ENCODE results near the gene THSD8. TPM values are rescaled to one million over a fixed set of nuclear protein-coding genes. Genes with fewer than 3 reads are reported as not detected.
"Not testable (repeated sequence)": the region's sequence is repeated elsewhere in the genome, so short reads cannot be mapped to it uniquely, and the experiment has no call there.

Gene THSD8
- total RNA-seq, 1 donor from 2014 or later: 2.2 TPM

DNA sequence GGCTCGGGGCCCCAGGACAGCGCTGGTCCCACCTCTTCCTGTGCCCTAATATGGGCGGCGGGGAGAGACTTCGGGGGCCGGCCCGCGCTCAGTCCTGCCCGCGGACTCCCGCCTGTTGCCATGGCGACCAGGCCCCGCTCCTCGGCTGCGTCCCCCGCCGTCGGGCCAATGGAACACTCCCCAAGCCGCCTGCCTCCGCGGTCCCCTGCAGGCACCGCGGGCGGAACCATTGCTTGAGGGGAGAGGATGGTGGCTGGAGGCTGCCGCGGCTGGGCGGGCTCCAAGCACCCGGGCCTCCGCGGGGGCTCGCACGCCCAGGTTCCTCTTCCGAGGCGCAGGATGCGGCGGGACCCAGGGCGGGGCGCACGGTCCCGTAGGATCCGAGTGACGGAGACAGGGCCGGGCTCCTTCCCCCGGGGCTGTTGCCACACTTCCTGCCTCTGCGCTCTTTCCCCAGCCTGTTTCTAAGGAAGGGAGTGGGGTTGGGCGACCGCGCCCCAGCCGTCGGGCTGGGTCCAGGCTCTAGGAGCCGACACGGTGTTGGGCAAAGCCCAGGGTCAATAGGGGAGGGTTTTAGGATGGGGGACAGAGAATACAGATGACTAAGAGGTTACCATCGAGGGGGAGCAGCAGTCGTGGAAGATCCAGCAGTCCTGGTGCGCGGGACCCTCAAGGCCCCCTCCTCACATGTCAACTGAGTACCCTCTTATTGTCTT lies 11.8 kb upstream of the THSD8 start:
- DNase-seq (peak; percentile 98), ATAC-seq (peak; percentile 56)
- intact Hi-C loops (cut with micrococcal nuclease): no loop called here

DNA sequence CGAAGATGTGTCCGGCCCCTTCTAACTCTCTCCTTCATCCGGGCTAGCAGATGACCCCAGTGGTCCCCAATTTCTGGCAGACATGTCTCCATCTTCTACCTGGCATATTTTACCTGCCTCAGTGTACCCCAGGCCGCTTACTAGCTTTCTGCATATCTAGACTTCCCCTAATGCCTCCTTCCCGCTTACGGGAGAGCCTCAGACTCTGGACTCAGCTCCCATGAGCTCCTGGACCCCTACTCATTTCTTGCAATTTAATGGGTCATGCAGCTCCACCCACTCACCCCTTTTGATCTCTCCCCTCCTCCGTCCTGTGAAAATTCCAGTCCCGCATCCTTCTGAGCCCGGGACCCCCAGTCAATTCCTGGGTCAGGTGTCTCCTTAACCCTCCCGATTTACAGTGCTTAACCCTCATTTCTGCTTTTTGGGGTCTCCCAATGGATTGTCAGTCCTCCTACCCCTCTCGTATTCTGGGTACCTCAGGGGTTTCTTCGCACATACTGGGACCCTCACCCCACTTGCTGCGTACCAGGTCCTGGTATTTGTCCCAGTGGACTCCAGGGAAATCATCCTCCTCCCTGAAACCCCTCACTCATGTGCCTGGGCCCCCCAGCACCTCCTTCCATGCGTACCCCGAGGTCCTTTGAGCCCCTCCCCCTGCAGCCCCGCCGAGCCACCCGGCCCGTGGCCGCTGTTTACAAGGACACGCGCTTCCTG lies 11.1 kb upstream of the THSD8 start:
- ATAC-seq (no peak), DNase-seq (no peak)
- intact Hi-C loops (cut with micrococcal nuclease): no loop called here

DNA sequence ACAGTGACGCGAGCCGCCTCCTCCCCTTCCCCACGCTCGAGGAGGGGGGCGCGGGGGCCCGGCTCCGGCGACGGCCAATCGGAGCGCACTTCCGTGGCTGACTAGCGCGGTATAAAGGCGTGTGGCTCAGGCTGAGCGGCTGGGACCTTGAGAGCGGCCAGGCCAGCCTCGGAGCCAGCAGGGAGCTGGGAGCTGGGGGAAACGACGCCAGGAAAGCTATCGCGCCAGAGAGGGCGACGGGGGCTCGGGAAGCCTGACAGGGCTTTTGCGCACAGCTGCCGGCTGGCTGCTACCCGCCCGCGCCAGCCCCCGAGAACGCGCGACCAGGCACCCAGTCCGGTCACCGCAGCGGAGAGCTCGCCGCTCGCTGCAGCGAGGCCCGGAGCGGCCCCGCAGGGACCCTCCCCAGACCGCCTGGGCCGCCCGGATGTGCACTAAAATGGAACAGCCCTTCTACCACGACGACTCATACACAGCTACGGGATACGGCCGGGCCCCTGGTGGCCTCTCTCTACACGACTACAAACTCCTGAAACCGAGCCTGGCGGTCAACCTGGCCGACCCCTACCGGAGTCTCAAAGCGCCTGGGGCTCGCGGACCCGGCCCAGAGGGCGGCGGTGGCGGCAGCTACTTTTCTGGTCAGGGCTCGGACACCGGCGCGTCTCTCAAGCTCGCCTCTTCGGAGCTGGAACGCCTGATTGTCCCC lies 10.4 kb upstream of the THSD8 start, which contains the start of gene JUNB:
TSS of gene JUNB (plus strand) at position 142 of the 706 bp plus-strand sequence. CDS start at position 428, 286 bp downstream.
- ATAC-seq (peak; percentile 68), DNase-seq (peak; percentile 99)
- intact Hi-C loops (cut with micrococcal nuclease): no loop called here

DNA sequence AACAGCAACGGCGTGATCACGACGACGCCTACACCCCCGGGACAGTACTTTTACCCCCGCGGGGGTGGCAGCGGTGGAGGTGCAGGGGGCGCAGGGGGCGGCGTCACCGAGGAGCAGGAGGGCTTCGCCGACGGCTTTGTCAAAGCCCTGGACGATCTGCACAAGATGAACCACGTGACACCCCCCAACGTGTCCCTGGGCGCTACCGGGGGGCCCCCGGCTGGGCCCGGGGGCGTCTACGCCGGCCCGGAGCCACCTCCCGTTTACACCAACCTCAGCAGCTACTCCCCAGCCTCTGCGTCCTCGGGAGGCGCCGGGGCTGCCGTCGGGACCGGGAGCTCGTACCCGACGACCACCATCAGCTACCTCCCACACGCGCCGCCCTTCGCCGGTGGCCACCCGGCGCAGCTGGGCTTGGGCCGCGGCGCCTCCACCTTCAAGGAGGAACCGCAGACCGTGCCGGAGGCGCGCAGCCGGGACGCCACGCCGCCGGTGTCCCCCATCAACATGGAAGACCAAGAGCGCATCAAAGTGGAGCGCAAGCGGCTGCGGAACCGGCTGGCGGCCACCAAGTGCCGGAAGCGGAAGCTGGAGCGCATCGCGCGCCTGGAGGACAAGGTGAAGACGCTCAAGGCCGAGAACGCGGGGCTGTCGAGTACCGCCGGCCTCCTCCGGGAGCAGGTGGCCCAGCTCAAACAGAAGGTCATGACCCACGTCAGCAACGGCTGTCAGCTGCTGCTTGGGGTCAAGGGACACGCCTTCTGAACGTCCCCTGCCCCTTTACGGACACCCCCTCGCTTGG lies 9.6 kb upstream of the THSD8 start:
- intact Hi-C loops (cut with micrococcal nuclease): no loop called here
- no peak for ATAC-seq
- DNase-seq: peak; percentile 85

DNA sequence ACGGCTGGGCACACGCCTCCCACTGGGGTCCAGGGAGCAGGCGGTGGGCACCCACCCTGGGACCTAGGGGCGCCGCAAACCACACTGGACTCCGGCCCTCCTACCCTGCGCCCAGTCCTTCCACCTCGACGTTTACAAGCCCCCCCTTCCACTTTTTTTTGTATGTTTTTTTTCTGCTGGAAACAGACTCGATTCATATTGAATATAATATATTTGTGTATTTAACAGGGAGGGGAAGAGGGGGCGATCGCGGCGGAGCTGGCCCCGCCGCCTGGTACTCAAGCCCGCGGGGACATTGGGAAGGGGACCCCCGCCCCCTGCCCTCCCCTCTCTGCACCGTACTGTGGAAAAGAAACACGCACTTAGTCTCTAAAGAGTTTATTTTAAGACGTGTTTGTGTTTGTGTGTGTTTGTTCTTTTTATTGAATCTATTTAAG lies 9.0 kb upstream of the THSD8 start:
- DNase-seq: no peak
- intact Hi-C loops (cut with micrococcal nuclease): no loop called here

DNA sequence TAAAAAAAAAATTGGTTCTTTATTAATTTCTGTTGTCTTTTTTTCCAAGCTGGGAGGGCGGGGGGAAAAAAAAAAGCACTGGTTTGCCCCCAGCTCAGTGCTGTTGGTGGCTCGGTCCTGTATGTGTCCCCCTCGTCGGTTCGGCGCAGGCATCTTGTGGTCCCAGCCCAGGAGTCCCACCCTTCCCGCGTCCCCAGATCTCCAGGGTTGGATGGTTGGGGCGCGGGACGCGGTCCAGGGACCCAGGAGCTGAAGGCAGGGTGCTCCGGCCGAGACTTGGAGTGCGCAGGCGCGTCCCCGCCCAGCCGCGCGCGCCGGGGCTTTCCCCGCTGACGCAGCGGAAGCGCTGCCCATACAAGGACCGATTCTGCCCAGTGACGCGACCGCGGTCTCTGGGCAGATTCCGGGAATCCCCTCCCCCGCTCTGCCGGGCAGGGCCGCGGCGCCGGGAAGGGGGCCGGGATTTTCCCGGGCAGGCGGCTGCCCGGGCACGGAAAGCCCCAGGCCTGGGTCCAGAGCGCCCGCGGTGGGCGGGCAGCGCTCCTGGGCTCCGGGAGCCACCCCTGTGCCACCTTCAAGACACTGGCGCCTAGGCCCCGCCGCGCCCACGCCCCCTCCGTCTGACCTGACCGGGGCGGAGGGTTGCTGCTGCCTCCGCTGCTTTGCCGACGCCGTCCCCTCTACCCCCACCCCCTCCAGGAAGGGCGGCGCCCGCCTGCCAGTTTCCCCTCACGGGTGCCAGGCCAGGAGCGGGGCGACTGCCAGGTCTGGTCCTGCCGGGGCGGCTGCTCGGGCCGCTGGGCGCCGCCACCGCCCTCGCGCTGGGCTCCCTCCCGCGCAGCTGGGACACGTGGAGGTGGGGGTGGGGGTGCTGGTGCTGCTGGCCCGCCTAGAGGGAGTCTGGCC lies 8.3 kb upstream of the THSD8 start:
- DNase-seq: peak; percentile 97
- ATAC-seq: peak; percentile 55
- intact Hi-C loops (cut with micrococcal nuclease): loop anchor here (2.0 kb wide), 1 partner anchor 17 kb away; no protein-coding TSS in a partner anchor

More for the DNA sequence above, 9.0 kb upstream of the THSD8 start:
- no peak for ATAC-seq

DNA sequence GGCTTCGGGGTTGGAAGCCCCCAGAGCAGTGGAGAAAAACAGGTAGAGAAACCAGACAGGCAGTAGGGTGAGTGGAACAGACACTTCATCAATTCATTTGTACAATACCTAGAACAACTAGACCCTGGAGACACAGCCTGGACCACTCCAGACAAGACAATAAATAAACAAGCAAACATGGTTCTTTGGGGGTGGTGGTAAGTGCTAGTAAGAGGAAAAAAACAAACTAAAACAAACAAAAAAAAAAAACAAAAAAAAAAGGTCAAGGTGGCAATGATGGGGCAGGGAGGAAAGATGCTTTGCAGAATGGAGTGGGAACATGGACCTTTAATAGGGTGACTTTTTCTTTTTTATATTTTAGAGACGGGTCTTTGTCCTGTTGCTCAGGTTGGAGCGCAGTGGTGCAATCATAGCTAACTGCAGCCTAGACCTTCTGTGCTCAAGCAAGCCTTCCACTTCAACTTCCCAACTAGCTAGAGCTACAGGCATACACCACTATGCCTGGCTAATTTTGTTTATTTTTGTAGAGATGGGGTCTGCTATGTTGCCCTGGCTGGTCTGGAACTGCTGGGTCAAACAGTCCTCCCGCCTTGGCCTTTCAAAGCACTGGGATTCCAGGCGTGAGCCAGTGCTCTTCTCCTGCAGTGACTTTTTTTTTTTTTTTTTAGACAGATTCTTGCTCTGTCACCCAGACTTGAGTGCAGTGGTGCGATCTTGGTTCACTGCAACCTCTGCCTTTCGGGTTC lies 7.5 kb upstream of the THSD8 start:
- DNase-seq (no peak), ATAC-seq (no peak)
- intact Hi-C loops (cut with micrococcal nuclease): loop anchor here (2.0 kb wide), 1 partner anchor 18 kb away; no protein-coding TSS in a partner anchor

DNA sequence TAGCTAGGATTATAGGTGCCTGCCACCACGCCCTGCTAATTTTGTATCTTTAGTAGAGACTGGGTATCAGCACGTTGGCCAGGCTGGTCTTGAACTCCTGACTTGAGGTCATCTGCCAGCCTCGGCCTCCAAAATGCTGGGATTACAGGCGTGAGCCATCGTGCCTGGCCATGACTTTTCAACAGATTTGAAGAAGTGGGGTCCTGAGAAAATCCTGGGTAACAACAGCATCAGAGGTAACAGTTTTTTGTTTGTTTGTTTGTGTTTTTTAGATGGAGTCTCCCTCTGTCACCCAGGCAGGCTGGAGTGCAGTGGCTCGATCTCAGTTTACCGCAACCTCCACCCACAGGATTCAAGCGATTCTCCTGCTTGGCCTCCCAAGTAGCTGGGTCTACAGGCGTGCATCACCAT lies 6.9 kb upstream of the THSD8 start:
- DNase-seq (no peak), ATAC-seq (no peak)
- intact Hi-C loops (cut with micrococcal nuclease): loop anchor here (2.0 kb wide), 1 partner anchor 18 kb away; no protein-coding TSS in a partner anchor

DNA sequence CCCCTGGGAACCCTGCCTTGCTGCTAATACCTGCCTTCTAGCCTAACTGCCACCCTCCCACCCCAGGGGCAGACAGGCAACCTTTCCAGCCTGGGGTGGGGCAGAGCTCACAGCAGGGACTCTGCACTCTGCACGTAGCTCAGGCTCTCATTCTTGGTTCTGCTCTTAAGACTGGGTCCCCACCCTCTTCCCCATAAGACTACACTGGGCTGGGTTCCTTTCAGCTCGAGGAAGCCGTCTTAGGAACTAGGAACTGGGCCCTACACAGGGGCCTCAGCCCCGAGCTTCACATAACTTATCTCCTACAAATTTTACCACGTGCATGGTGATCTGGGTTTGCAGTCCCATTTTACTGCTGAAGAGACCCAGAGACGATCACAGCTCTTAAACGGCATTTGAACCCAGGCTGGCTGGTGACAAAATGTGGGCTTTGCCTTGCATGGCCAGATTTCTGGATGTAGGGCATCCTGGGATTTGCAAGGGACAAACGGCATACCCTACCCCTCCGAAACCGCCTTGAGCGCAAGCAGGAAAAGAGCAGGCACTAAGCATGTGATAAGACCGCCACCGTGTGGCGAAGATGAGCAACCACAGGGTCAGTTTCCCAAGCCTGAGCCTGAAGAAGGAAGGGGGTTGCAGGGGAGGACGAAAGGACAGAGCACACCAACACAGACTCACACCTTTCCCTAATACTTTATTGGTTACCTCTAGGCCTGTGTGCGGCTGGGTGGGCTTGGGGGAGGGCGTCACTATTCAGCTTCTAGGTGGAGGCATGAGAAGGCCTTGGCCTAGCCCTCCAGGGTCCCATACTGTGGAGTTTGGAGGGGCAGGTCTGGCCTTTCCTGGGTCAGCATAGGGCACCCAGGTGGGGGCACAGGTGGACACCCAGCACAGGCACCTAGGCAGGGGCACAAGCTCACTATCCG lies 5.5 kb upstream of the THSD8 start:
- intact Hi-C loops (cut with micrococcal nuclease): no loop called here
- DNase-seq: peak; percentile 74
- ATAC-seq: peak; percentile 9

DNA sequence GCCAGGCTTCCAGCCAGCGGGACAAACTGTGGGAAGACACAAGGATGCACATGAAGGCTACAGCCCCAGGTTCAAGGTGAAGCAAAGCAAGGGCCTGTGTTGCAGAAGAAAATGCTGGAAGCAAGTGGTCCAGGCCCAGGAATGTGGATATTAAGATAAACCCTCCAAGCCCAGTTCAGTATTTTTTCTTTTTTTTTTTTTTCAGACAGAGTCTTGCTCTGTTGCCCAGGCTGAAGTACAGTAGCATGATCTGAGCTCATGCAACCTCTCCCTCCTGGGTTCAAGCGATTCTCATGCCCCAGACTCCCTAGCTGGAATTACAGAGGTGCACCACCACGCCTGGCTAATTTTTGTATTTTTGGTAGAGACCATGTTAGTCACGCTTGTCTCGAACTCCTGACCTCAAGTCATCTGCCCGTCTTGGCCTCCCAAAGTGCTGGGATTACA lies 4.7 kb upstream of the THSD8 start:
- no peak for ATAC-seq
- intact Hi-C loops (cut with micrococcal nuclease): no loop called here
- DNase-seq: no peak

DNA sequence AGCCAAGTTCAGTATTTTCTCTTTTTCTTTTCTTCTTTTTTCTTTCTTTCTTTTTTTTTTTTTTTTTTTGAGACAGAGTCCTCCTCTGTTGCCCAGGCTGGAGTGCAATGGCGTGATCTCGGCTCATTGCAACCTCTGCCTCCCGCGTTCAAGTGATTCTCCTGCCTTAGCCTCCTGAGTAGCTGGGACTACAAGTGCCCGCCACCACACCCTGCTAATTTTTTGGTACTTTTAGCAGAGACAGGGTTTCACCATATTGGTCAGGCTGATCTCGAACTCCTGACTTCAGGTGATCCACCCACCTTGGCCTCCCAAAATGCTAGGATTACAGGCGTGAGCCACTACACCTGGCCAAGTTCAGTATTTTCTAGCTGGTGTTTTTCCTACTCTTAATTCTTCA lies 4.3 kb upstream of the THSD8 start:
- ATAC-seq; DNase-seq; intact Hi-C loops (cut with micrococcal nuclease): not testable (repeated sequence)

DNA sequence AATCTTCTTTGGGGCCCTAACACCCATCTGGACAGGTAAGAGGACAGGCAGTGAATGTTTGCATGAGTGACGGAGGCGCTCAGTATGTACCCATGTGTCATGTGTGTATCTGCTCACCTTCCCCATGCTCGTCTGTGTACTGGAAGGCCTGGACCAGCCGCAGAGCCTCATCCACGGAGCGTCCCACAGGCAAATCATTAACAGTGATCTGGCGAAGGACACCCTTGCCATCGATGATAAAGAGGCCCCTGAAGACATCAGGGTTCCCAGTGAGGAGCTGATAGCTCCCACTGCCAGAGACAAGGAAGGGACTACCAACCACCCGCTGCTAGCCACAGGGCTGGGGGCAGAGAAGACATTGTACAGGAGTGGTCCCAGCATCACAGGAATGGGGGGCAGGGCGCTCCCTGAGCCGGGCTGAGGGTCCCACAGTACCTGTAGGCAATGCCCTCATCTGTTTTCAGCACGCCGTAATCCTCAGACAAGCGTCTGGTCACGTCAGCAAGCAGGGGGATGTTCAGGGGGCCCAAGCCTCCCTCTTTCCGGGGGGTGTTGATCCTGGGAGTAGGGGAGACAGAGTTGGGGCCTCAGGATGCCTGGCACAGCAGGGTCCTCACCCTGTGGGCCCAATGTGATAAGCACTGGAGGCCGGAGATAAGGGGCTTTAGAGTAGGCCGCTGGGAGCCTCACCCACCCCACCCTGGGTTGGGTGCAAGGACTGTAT lies 2.0 kb upstream of the THSD8 start:
- intact Hi-C loops (cut with micrococcal nuclease): no loop called here
- ATAC-seq (no peak), DNase-seq (no peak)

DNA sequence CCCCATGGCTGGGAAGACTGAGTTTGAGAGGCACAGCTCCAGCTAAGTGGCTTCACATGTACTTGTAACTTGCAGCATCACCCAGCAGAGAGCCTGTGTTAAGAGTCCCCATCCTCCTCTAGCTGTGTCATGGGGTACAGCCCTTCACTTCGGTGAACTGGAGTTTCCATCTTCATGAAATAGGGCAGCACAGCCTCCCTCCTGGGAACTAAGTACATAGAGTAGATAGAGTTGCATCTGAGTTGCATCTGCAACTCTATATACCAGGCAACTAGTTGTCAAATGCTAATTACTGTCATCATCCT lies 1.5 kb upstream of the THSD8 start:
- no peak for ATAC-seq
- intact Hi-C loops (cut with micrococcal nuclease): no loop called here
- no peak for DNase-seq

DNA sequence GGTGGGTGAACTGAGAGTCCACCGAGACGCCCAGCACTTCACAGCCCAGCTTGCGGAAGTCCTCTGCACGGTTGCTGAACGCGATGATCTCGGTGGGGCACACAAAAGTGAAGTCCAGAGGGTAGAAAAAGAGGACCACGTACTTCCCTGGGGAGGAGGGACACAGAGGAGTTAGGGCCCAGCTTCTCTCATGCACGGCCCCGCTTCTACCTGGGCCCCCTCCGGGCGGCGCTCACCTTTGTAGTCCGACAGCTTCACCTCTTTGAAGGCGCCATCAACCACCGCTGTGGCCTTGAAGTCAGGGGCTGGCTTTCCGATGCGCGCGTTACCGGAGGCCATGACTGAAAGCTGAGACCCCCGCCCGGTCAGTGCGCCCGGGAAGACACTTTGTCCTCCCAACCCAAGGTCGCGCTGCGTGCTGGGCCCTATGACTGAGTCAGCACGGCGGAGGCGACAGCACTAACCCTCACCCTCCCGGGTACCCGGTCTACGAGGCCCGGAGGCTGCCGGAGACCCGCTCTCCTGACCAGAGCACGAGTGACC lies 875 bp upstream of the THSD8 start:
- no peak for DNase-seq
- intact Hi-C loops (cut with micrococcal nuclease): no loop called here
- ATAC-seq: peak; percentile 35

DNA sequence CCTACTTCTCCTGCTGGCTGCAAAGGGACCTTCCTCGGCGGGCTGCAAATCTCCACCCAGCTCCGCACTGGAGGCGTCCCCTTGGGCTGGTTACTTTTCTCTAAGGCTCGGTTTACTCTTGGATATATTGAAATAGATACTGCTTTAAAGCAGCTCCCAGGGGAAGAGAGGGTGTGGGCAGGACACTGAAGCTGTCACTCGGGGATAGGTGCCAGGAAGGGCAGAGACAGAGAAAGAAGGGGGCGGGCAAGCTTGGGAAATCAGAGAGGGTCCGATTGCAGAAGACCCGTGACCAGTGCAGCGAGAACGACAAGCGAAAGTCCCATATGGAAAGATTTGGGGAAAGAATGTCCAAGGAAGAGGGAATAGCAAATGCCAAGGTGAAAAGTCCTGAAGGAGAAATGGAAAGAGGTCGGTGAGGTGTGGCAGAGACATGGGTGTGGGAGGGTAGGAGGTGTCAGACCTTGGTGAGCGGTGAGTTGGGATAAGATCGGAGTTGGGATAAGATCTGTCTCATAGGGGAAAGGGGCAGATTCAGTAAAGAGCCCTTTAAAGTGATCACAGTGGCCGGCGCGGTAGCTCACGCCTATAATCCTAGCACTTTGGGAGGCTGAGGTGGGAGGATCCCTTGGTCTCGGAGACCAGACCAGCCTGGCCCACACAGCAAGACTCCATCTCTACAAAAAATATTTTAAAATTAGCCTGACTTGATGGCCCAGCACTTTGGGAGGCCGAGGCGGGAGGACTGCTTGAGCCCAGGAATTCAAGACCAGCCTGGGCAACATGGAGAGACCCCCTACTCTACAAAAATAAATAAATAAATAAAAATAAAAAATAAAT lies 618 bp downstream of the THSD8 start:
- ATAC-seq: peak; percentile 7
- no peak for DNase-seq
- intact Hi-C loops (cut with micrococcal nuclease): no loop called here

Measured in left ventricle myocardium superior (tissue), 1 donor.